Measurements from ENCODE around the gene TBX5.

The TBX5 gene

DNA sequence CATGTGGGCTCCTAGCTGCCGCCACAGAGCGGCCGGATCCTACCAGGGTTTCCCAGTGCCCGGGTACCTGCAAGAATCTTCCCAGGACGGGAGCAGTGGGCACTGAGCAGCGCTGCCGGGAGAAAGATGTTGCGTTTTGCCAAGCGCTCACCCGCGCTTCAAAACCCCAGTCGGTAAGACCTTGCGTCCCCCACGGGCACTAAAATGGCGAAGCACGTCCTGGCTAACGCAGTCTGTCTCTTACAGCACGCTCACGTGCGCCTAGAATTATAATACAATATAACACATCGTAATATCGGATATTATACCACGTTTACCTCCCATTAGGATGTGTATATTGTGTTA, 35.1 kb upstream of the TBX5 start:
- no peak for DNase-seq (ENCODE audit: low spot score)
- in situ Hi-C loops (cut with MboI; ENCODE audit: low pct_unique_long_range_greater_than_20kb, low sequenced_read_pairs, unreplicated experiment), result no loop called here
- TF ChIP-seq CTCF (IDR thresholded peaks at IDR 0.05; ENCODE audit: extremely low read depth, insufficient read depth, missing control alignments), result no peak

DNA sequence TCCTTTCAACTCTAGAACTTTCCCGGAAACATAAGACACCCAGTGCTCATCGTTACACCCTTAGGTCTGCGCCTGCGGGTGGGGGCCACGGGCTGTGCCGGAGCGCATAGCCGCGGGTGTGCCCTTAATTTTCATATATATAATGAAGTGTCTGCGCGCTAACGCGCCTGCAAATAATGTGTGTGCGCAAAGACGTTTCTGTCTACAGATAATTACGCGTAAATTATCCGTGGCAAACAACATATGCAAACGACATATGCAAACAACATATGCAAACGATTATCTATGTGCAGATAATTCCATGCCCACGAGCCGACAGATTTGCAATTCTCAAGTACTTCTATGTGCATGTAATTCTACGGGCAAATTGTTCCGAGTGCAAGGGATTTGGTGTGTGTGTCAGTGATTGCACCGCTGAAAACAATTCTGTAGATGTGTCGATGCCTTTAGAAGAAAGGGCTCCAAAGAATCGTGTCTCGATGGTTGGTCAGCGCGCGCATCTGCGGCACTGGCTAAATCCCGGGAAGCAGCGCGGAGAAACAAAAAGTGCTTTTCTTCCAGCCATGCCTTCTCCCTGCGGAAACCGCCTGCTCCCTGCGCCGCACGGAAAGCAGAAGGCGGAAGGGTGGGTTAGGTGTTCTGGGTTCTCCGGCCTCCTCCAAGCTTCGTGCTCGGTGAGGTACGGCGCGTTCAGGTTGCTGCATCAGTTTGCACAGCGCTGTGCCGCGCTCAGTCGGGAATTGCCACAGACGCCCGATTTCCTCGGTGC, 34.5 kb upstream of the TBX5 start:
- TF ChIP-seq CTCF (IDR thresholded peaks at IDR 0.05; ENCODE audit: extremely low read depth, insufficient read depth, missing control alignments), result no peak
- no peak for DNase-seq (ENCODE audit: low spot score)
- in situ Hi-C loops (cut with MboI; ENCODE audit: low pct_unique_long_range_greater_than_20kb, low sequenced_read_pairs, unreplicated experiment), result no loop called here

GRCh38 chr12:114439817-114440216, 33.9 kb upstream of the TBX5 start:
- TF ChIP-seq CTCF (IDR thresholded peaks at IDR 0.05; ENCODE audit: extremely low read depth, insufficient read depth, missing control alignments), result no peak
- DNase-seq (ENCODE audit: low spot score), result no peak
- in situ Hi-C loops (cut with MboI; ENCODE audit: low pct_unique_long_range_greater_than_20kb, low sequenced_read_pairs, unreplicated experiment), result no loop called here

DNA sequence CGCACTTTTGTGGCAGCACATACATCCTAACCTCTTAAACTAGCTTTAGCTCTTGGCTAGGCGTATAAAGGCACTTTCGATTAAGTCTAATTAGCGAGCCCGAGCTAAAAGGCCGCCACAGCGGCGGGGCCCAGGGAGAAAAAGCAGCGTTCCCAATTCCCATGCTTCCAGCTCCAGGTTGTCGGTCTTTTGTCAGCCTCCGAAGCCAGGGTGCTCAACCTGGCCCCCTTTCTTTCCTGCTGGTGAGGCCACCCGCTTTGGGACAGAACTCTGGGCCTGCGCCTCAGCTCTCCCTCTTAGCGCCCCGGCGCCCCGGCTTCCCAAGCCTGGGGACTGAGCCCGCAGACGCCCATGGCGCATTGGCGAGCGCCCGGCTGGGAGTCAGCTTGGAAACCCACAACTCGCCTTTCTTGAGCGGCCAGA, 33.3 kb upstream of the TBX5 start:
- TF ChIP-seq CTCF (IDR thresholded peaks at IDR 0.05; ENCODE audit: extremely low read depth, insufficient read depth, missing control alignments), result no peak
- in situ Hi-C loops (cut with MboI; ENCODE audit: low pct_unique_long_range_greater_than_20kb, low sequenced_read_pairs, unreplicated experiment), result no loop called here
- DNase-seq (ENCODE audit: low spot score), result no peak

DNA sequence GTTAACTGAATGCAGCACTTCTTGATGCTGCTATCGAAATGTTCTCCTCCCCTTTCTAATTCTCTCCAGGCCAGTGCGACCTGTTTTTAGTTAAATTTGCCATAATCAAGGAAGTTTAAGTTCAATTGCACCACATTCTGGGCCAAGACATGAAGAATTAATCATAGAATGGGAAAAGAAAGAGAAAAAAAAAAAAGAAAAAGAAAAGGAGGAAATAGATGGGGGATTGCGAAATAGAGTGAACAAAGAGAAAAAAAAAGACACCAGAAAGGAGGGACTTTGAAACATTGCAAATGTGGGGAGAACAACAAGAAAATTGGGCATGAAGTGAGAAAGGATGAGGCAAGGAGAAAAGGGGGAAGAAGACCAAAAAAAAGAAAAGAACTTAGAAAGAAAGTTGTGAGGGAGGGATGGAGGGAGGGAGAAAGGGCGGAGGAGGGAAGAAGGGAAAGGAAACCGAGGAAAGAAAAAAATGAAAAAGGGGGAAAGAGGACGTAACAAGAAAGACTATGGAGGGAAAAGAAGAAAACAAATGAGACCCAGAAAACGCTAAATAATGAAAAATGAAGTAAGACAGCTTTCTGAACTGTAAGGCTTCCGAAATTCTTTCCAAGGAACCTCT, 32.8 kb upstream of the TBX5 start:
- in situ Hi-C loops (cut with MboI; ENCODE audit: low pct_unique_long_range_greater_than_20kb, low sequenced_read_pairs, unreplicated experiment), result no loop called here
- no peak for TF ChIP-seq CTCF (IDR thresholded peaks at IDR 0.05; ENCODE audit: extremely low read depth, insufficient read depth, missing control alignments)
- no peak for DNase-seq (ENCODE audit: low spot score)

DNA sequence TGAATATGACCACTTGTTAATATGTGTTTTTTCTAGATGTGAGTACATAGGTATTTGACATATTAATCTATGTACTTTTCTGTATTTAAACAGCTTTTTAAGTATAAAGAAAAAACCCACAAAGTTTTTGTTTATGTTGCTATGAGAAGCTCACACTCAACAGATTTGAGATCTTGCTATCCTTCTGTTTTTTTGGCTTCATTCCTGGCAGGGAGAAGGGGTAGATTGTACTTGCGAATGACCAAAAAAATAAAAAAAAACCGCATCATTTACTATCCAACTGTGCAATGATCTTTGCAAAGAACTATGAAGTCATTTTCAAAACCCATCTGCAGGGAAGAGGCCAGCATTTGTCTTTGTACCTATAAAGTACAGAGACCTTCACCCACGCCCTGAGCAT, 28.4 kb upstream of the TBX5 start:
- in situ Hi-C loops (cut with MboI; ENCODE audit: low pct_unique_long_range_greater_than_20kb, low sequenced_read_pairs, unreplicated experiment), result no loop called here
- no peak for TF ChIP-seq CTCF (IDR thresholded peaks at IDR 0.05; ENCODE audit: extremely low read depth, insufficient read depth, missing control alignments)

More for the DNA sequence above, 28.4 kb upstream of the TBX5 start:
- DNase-seq (ENCODE audit: low spot score), result no peak
